ENCODE data around the gene CA4.
"Not testable (repeated sequence)": the region's sequence is repeated elsewhere in the genome, so short reads cannot be mapped to it uniquely, and the experiment has no call there.

GRCh38 chr17:60108309-60108708 is 41.5 kb upstream of the CA4 start:
- TF ChIP-seq, protein P1, sequence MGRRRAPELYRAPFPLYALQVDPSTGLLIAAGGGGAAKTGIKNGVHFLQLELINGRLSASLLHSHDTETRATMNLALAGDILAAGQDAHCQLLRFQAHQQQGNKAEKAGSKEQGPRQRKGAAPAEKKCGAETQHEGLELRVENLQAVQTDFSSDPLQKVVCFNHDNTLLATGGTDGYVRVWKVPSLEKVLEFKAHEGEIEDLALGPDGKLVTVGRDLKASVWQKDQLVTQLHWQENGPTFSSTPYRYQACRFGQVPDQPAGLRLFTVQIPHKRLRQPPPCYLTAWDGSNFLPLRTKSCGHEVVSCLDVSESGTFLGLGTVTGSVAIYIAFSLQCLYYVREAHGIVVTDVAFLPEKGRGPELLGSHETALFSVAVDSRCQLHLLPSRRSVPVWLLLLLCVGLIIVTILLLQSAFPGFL (CRISPR knock-in tag; IDR thresholded peaks at IDR 0.05; ENCODE audit: borderline replicate concordance), result not testable (repeated sequence)
- not testable (repeated sequence) for TF ChIP-seq ZNF423, JUN, CREB1 (CRISPR knock-in tag; IDR thresholded peaks at IDR 0.05)
- TF ChIP-seq, protein P2, sequence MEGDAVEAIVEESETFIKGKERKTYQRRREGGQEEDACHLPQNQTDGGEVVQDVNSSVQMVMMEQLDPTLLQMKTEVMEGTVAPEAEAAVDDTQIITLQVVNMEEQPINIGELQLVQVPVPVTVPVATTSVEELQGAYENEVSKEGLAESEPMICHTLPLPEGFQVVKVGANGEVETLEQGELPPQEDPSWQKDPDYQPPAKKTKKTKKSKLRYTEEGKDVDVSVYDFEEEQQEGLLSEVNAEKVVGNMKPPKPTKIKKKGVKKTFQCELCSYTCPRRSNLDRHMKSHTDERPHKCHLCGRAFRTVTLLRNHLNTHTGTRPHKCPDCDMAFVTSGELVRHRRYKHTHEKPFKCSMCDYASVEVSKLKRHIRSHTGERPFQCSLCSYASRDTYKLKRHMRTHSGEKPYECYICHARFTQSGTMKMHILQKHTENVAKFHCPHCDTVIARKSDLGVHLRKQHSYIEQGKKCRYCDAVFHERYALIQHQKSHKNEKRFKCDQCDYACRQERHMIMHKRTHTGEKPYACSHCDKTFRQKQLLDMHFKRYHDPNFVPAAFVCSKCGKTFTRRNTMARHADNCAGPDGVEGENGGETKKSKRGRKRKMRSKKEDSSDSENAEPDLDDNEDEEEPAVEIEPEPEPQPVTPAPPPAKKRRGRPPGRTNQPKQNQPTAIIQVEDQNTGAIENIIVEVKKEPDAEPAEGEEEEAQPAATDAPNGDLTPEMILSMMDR (IDR thresholded peaks at IDR 0.05), result not testable (repeated sequence)
- TF ChIP-seq, protein P3, sequence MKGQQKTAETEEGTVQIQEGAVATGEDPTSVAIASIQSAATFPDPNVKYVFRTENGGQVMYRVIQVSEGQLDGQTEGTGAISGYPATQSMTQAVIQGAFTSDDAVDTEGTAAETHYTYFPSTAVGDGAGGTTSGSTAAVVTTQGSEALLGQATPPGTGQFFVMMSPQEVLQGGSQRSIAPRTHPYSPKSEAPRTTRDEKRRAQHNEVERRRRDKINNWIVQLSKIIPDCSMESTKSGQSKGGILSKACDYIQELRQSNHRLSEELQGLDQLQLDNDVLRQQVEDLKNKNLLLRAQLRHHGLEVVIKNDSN (CRISPR knock-in tag; IDR thresholded peaks at IDR 0.05), result not testable (repeated sequence)
- TF ChIP-seq, protein P4, sequence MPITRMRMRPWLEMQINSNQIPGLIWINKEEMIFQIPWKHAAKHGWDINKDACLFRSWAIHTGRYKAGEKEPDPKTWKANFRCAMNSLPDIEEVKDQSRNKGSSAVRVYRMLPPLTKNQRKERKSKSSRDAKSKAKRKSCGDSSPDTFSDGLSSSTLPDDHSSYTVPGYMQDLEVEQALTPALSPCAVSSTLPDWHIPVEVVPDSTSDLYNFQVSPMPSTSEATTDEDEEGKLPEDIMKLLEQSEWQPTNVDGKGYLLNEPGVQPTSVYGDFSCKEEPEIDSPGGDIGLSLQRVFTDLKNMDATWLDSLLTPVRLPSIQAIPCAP (CRISPR knock-in tag; IDR thresholded peaks at IDR 0.05), result not testable (repeated sequence)
